Measurements from ENCODE around the gene FBXO11.
A peak's percentile ranks its signal among the peaks of the same experiment; 100 is the strongest.

Gene FBXO11

DNA sequence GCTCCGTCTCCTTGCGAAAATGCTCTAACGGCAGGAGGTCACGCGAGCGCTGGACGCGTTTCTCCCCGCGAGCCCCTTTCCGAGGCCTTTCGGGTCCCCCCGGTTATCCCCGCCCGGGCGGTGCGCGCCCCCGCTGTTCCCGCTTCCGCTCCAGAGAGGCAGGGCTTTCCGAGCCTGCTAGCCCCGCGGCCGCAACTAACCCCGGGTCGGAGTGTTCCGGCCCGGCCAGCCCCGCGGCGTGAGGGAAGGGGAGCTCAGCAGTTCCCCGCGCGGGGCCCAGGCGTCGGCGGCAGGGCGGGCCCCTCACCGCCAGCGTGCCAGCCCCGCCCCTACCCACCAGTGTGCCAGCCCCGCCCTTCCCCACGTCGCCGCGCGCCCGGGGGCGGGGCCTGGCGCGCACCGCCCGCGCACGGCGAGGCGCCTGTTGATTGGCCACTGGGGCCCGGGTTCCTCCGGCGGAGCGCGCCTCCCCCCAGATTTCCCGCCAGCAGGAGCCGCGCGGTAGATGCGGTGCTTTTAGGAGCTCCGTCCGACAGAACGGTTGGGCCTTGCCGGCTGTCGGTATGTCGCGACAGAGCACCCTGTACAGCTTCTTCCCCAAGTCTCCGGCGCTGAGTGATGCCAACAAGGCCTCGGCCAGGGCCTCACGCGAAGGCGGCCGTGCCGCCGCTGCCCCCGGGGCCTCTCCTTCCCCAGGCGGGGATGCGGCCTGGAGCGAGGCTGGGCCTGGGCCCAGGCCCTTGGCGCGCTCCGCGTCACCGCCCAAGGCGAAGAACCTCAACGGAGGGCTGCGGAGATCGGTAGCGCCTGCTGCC lies 123.4 kb downstream of the FBXO11 start, which contains the start of gene MSH6:
TSS of gene MSH6 (plus strand) at position 475 of the 815 bp plus-strand sequence. CDS start at position 564, 89 bp downstream.
- DNase-seq = peak; percentile 91

GRCh38 chr2:47782381-47782670 lies 124.0 kb downstream of the FBXO11 start:
- DNase-seq = no peak

DNA sequence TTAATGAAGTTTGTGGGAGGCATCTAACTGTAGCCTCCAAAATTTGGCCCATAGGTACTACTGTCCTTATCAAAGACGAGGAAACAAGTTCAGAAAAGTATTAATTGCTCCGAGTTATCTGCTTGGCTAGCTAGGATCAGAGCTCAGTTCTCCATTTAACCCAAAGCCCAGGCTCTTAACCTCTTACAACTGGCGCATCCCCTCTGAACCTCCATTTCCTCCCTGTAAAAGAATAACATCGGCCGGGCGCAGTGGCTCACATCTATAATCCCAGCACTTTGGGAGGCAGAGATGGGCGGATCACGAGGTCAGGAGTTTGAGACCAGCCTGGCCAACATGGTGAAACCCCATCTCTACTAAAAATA lies 126.9 kb downstream of the FBXO11 start:
- DNase-seq = no peak

GRCh38 chr2:47778698-47779425 lies 127.4 kb downstream of the FBXO11 start:
- no peak for DNase-seq

GRCh38 chr2:47777277-47777937 lies 128.9 kb downstream of the FBXO11 start:
- DNase-seq = no peak

DNA sequence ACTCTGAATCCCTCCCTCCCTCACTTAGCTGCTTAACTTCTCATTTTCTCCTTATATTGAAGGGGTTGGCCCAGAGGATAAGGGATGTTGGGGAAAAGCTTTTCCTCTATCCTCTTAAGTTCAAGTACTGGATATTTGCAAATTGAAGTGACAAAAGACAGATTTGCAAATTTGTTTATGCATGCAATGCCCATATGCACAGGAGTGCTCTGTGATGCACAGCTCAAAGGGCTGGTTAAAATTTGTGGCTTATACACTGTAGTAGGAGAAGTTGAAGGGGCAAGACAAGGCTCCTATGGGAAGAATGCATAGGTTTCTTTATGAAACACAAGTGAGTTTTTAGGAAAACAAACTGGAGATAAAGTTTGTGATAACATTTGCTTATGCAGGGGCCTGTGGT lies 131.7 kb downstream of the FBXO11 start:
- no peak for DNase-seq

DNA sequence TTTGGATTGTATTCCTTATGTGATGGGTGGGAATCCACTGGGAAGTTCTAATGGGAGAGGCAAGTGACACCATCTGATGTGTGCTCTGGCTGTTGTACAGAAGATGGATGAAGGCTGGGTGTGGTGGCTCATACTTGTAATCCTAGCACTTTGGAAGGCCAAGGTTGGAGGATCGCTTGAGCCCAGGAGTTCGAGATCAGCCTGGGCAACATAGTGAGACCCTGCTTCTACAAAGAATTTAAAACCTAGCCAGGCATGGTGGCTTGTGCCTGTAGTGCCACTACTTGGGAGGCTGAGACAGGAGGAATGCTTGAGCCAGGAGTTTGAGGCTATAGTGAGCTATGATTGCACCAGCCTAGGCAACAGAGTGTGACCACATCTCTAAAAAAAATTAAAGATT lies 134.0 kb downstream of the FBXO11 start:
- DNase-seq = no peak

- no peak for DNase-seq
These were observed 135.1 kb downstream of the FBXO11 start for GRCh38 chr2:47771211-47771610.

- DNase-seq = no peak
These were observed 137.0 kb downstream of the FBXO11 start for GRCh38 chr2:47769318-47769717.

GRCh38 chr2:47767880-47768609 lies 138.3 kb downstream of the FBXO11 start:
- peak; percentile 73 for DNase-seq

GRCh38 chr2:47767497-47767844 lies 138.8 kb downstream of the FBXO11 start:
- no peak for DNase-seq

DNA sequence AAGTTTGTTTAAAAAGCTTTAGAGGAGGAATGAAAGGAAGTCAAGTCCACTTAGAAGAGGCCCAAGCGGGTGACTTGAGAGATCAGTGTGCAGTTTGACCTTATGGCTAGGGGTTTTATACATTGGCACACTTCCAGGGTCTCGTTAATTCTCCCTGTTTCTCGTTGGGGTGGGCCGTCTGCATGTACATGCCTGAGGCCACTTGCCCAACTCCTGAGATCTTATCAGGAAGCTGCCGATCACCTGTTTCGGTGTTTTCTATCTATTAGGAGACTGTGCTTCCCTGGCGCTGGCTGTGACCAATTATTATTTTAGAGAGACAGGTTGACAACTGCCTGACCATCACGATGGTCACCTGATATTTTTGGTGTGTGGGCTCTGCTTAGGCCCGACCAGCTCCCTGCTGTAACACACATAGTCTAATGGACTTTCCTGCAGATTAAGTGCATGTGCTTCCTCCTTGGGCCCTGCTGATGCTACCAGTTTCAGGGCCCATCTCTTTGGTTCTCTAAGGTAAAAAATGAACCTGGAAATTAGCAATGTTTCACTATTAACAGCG lies 154.4 kb downstream of the FBXO11 start:
- DNase-seq = no peak

GRCh38 chr2:47747878-47748277 lies 158.4 kb downstream of the FBXO11 start:
- no peak for DNase-seq

DNA sequence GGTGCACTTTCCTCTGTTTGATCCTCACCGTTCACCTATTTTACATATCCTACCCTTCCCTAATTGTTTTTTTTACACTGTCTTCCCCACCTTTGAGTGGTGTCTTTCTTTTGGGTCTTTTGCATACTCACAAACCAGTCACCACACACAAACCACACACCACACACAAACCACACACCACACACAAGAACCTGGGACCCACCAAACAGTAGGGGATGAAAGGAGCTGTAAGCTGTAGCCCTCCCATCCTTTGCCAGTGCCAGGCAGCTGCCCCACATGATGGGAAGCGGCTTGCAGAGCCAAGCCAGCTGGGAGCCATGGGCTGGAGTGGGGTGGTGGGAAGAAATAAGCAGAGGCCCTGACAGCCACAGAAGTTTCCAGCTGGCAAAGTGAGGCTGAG lies 162.2 kb downstream of the FBXO11 start:
- no peak for DNase-seq

GRCh38 chr2:47741637-47742036 lies 164.7 kb downstream of the FBXO11 start:
- DNase-seq = no peak

- no peak for DNase-seq
These were observed 165.2 kb downstream of the FBXO11 start for GRCh38 chr2:47741101-47741500.
